HL-60 (cell line): Measurements from ENCODE around the gene PTPA.
"Not testable (repeated sequence)": the region's sequence is repeated elsewhere in the genome, so short reads cannot be mapped to it uniquely, and the experiment has no call there.

ENCODE experiments used
- DNase-seq, 2 experiments: peaks; one replicate each; pipeline ENCODE4 v3.0.0-alpha.2; 2010 to 2020; ENCODE audit warnings: low read depth in 1 of 2, low spot score in 1 of 2
- H3K27ac ChIP-seq: fragments of 250-450 bp; sonication (Bioruptor Pico); replicated peaks from 2 replicates; pipeline ENCODE4 v1.5.1; 2020; ENCODE audit warnings: mild to moderate bottlenecking, moderate library complexity
- H3K27me3 ChIP-seq: fragments of 250-450 bp; sonication (Bioruptor Pico); 2 replicates; pipeline ENCODE4 v1.5.1; 2021; ENCODE audit warnings: mild to moderate bottlenecking, moderate library complexity; ENCODE audit not compliant: insufficient read depth, poor library complexity, severe bottlenecking
- H3K4me3 ChIP-seq: replicated peaks from 2 replicates; pipeline ENCODE4 v1.5.1; 2011; ENCODE audit warnings: mild to moderate bottlenecking, control low read depth, low read length; ENCODE audit not compliant: insufficient read depth
- GABPA ChIP-seq: IDR thresholded peaks from 2 replicates; pipeline ENCODE4 v1.6.1; 2012; ENCODE audit warnings: low read depth
- POLR2AphosphoS5 ChIP-seq: IDR thresholded peaks from 2 replicates; pipeline ENCODE4 v1.6.1; 2012; ENCODE audit warnings: low read depth
- SPI1 ChIP-seq: IDR thresholded peaks from 2 replicates; pipeline ENCODE4 v1.6.1; 2012; ENCODE audit warnings: low read depth, mild to moderate bottlenecking, borderline replicate concordance
- TF ChIP-seq, protein P1 (sequence below): IDR thresholded peaks from one replicate; pipeline ENCODE4 v1.5.1; 2011; ENCODE audit warnings: low read length, control low read depth, inconsistent platforms; ENCODE audit not compliant: insufficient read depth
- TF ChIP-seq, protein P2 (sequence below): IDR thresholded peaks from 2 replicates; pipeline ENCODE4 v1.6.1; 2012; ENCODE audit warnings: low read depth; ENCODE audit not compliant: insufficient replicate concordance

The PTPA gene

DNA sequence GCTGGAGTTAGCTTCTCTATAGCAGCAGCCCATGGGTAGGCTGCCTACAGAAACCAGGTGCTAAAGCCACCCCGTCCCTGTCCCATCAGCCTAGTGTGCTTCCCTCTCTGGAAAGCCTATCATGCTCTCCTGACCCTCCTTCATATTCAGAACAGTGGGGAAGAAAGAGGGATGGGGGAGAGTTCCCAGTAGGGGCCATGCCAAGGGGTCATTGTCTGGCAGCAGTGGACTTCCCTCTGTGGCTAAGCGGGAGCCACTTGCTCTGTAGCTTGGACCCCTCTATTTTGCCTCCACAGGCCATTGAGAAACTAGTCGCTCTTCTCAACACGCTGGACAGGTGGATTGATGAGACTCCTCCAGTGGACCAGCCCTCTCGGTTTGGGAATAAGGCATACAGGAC is 17.5 kb downstream of the PTPA start:
- H3K4me3 ChIP-seq: no peak overlapping the region
- H3K27me3 ChIP-seq: no peaks in the 10 kb centered on the region
- DNase-seq: no peak
- TF ChIP-seq POLR2AphosphoS5 (no peak), GABPA (no peak), SPI1 (no peak)
- TF ChIP-seq, protein P1, sequence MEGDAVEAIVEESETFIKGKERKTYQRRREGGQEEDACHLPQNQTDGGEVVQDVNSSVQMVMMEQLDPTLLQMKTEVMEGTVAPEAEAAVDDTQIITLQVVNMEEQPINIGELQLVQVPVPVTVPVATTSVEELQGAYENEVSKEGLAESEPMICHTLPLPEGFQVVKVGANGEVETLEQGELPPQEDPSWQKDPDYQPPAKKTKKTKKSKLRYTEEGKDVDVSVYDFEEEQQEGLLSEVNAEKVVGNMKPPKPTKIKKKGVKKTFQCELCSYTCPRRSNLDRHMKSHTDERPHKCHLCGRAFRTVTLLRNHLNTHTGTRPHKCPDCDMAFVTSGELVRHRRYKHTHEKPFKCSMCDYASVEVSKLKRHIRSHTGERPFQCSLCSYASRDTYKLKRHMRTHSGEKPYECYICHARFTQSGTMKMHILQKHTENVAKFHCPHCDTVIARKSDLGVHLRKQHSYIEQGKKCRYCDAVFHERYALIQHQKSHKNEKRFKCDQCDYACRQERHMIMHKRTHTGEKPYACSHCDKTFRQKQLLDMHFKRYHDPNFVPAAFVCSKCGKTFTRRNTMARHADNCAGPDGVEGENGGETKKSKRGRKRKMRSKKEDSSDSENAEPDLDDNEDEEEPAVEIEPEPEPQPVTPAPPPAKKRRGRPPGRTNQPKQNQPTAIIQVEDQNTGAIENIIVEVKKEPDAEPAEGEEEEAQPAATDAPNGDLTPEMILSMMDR: no peak
- TF ChIP-seq, protein P2, sequence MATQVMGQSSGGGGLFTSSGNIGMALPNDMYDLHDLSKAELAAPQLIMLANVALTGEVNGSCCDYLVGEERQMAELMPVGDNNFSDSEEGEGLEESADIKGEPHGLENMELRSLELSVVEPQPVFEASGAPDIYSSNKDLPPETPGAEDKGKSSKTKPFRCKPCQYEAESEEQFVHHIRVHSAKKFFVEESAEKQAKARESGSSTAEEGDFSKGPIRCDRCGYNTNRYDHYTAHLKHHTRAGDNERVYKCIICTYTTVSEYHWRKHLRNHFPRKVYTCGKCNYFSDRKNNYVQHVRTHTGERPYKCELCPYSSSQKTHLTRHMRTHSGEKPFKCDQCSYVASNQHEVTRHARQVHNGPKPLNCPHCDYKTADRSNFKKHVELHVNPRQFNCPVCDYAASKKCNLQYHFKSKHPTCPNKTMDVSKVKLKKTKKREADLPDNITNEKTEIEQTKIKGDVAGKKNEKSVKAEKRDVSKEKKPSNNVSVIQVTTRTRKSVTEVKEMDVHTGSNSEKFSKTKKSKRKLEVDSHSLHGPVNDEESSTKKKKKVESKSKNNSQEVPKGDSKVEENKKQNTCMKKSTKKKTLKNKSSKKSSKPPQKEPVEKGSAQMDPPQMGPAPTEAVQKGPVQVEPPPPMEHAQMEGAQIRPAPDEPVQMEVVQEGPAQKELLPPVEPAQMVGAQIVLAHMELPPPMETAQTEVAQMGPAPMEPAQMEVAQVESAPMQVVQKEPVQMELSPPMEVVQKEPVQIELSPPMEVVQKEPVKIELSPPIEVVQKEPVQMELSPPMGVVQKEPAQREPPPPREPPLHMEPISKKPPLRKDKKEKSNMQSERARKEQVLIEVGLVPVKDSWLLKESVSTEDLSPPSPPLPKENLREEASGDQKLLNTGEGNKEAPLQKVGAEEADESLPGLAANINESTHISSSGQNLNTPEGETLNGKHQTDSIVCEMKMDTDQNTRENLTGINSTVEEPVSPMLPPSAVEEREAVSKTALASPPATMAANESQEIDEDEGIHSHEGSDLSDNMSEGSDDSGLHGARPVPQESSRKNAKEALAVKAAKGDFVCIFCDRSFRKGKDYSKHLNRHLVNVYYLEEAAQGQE: no peak
- no peak overlapping the region for H3K27ac ChIP-seq

DNA sequence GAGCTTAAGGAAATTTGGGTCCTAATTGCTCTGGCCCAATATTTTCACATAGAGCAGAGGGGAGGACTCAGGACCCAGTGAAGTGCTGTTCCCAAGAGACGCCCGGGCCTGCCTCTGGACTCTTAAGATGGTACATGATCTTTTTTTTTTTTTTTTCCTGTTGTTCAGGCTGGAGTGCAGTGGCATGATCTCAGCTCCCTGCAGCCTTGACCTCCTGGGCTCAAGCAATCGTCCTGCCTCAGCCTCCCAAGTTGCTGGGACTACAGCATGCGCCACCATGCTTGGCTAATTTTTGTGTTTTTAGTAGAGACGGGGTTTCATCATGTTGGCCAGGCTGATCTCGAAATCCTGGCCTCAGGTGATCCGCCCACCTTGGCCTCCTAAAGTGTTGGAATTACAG is 19.1 kb downstream of the PTPA start:
- not testable (repeated sequence) for DNase-seq, H3K27me3 ChIP-seq, H3K4me3 ChIP-seq, H3K27ac ChIP-seq

DNA sequence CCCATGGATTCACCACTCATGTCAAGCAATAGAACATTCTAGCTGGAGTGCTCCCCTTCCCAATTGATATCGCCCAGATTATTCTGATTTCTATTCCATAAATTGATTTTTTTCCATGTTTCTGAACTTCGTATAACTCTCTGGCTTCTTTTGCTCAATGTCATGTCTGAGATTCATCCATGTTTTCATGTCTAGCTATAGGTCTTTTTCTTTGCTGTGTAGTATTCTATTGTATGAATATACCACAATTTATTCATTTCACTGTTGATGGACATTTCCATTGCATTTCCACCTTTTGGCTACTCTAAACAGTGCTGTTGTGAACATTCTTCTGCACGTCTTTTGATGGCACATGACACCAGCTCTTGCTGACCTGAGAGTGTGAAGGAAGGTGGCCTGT is 19.6 kb downstream of the PTPA start:
- H3K27ac ChIP-seq: no peak overlapping the region

More for the DNA sequence above, 19.6 kb downstream of the PTPA start:
- DNase-seq: no peak
- Histone ChIP-seq H3K4me3 (no peak overlapping the region), H3K27me3 (no peaks in the 10 kb centered on the region)
- TF ChIP-seq, protein P2: no peak
- TF ChIP-seq POLR2AphosphoS5 (no peak), SPI1 (no peak), GABPA (no peak)
- TF ChIP-seq, protein P1: no peak
